Stimulated activated CD8-positive, alpha-beta memory T cell treated with anti-CD3 and anti-CD28 coated beads, Interleukin-12 subunit alpha, Interleukin-12 subunit beta, amount 100 ng/mL, for 4 hours (primary cell): ENCODE data around the gene PAX9.

Experiments
- DNase-seq: peaks from one replicate; pipeline ENCODE4 v3.0.0-alpha.2; 2020; ENCODE audit warnings: low read depth

PAX9 gene

DNA sequence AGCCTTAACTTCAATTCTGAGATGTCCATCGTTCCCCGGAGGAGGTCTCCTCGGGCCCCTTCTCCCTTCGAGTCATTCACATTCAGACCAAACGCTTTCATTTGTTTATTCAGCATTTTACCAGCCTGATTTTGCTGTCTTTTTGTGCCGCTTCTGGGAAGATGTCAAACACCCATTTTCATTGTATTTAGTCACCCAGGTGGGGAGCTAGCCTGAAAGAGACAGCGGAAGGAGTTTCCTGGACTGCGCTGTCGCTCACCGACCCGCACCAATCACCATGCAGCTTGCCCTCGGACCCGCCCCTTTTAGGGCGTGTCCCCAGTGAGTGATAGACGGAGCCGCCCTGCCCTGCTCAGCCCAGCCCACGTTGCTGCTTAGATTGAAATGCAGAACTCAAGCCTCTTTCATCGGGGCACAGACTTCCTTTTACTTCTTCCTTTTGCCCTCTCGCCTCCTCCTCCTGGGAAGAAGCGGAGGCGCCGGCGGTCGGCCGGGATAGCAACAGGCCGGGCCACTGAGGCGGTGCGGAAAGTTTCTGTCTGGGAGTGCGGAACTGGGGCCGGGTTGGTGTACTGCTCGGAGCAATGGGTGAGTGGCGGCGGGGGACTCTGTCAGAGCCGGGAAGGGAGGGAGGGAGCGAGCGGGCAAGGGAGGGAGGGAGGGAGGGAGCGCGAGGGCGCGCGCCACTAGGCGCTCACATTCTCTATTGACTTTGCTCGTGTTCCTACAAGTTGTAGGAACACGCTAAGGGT, at the start of gene PAX9:
TSS of gene PAX9 (plus strand) at position 355 of the 752 bp plus-strand sequence. CDS start at position 585, 230 bp downstream.
- DNase-seq: no peak

DNA sequence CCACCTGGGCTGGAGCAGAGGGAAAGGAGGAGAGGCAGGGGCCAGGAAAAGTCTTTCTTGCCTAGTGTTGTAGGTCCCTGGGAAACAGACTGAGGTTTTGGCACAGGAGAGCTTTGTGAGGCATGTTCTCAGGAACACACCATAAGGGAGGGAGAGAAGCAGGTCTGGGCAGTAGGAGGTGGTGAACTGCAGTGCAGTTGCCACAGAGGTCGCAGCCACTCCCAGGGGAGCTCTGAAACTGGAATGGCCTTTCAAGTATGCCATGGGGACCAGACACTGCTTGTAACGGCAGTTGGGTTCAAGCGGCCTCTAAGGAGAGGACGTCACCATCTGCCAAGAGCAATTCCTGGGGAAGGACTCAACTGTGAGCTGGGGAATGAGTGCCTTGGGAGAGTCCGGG, 43.8 kb upstream of the PAX9 start:
- DNase-seq: no peak

DNA sequence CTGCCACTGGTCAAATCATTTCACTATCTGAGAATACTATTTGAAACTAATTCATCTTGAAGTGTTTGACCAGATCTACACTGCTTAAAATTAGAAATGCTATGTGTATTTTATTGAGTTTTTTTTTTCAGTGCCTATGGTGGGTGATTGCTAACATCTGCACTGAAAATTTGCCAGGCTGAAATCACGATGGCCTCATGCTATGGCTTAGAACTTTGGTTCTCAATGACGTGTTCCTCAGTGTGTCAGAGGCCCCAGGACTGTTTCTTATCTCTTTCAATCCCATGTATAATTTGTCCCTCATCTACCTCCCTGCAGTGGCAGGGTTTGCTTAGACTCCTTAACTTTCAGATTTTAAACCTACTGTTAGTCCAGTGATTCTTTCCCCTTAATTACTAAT, 43.0 kb upstream of the PAX9 start:
- no peak for DNase-seq

DNA sequence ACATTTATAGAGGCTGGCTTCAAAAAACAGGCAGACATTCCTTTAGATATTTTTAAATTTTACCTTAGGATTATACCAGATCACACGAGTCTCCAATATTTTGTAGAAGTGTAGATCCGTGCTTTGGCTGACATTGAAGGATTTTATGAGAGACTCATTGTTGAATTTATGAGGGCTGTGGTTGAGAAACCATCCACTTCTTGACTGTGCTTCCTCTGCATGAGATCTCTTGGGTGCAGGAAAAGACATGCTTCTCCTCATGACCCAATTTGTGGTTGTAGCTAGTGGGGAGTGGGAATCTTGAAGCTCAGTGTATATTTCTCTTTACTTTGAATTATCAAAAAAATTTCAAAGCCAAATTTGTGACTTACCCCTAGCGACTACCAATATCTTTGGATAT, 42.5 kb upstream of the PAX9 start:
- DNase-seq: no peak

DNA sequence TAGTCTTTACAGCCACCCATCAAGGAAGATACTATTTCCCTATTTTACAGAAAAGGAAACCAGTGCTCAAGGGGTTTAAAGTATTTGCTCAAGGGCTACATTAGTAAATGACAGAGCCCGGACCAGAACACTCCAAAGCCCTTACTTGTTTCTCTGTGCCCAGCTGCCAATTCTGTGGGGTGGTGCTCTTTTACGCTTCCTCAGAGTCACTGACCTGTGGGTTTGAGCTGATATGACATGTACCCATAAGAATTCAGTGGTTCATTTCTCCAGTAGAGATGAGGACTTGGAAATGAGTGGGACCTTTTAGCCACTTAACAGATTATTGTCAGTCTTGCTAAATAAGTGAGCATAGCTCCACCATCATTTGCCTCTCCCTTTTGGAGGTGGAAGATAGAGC, 41.8 kb upstream of the PAX9 start:
- no peak for DNase-seq

DNA sequence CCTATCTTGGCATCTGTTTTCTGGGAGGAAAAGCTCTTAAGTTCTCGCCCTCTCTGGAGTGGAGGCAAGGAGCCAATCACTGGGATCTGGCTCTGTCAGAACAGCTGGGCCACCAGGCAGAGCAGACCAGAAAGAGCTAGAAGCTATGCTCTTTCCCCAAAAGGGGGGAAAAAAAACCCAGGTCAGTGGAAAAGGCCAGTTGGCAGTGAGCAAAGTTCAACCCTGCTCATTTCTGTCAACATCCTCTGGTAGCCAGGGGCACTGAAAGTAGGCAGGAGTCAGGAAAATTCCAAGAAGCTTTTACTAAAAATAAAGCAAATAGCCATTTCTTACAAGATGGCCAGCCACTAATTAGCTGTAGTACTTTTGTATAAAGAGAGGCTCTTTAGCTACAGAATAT, 36.6 kb upstream of the PAX9 start:
- DNase-seq: no peak

DNA sequence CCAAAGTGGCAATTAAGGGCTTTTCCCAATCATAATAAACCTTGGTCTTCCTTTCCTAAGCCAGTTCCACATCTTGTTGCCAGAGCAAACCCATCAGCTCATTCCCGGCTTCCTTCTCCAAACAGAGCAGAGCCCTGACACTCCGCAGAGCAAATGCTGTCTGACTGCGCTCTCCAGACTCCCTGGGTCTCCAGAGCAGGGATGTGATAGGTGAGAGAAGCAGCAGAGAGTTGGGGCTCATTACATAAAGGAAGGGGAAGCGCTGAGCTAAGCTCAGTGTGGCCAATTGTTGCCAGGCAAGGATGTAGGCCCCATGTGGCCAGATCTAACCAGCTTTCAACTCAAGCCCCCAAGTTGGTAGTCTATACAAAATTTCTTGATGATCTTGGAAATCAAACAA, 36.2 kb upstream of the PAX9 start:
- no peak for DNase-seq

DNA sequence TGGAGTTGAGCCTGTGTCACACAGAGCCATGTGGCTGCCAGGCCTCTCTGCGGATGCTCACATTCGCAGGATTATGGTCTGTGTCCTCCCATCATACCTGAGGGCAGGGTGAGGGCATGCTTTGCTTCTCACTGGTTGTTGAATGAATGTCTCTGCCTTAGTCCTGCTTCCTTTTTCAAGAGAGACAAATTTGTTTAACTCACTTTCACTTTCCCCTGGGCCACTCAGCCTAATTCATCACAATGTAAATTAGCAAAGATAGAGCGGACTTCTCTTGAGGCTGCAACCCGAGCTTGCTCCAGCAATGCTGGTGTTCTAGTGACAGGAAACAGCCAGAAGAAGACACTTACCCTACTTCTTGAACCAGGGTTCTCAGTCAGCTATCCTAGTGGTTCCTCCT, 35.5 kb upstream of the PAX9 start:
- no peak for DNase-seq

DNA sequence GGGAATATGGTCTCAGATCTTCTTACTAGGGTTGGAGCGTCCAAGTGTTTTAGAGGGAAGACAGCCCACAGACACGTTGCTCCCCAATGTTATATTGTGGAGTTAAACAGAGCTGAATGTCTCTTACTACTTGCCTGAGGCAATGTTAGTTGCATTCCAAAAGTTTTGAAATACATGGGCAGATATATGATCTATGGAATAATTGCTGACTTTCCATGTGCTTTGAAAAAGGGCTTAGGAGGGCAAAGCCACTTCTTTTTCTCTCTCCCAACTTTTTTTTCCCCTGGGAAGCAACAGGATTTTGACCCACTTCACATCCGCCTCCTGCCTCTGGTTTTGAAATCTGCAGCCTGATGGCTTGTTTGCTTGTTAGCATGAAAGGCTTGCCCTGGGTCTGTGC, 33.7 kb upstream of the PAX9 start:
- no peak for DNase-seq

DNA sequence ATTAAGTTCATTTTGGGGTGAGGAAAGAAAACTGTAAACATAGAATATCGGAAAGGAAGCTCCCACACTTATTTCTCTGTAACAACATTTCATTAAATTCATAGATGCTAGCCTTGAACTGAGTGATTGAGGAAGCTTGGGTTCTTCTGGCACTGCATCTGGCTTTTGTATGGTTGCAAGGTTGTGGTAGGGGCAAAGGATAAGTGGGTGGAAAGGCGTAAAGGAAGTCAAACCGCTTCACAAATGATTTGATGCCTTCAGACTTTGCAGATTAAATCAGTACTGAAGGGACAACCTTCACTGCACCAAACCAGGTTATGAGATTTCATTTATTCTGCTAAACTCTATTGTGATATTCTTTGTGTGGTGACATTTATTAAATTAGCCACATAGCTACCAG, 28.1 kb upstream of the PAX9 start:
- DNase-seq: no peak

DNA sequence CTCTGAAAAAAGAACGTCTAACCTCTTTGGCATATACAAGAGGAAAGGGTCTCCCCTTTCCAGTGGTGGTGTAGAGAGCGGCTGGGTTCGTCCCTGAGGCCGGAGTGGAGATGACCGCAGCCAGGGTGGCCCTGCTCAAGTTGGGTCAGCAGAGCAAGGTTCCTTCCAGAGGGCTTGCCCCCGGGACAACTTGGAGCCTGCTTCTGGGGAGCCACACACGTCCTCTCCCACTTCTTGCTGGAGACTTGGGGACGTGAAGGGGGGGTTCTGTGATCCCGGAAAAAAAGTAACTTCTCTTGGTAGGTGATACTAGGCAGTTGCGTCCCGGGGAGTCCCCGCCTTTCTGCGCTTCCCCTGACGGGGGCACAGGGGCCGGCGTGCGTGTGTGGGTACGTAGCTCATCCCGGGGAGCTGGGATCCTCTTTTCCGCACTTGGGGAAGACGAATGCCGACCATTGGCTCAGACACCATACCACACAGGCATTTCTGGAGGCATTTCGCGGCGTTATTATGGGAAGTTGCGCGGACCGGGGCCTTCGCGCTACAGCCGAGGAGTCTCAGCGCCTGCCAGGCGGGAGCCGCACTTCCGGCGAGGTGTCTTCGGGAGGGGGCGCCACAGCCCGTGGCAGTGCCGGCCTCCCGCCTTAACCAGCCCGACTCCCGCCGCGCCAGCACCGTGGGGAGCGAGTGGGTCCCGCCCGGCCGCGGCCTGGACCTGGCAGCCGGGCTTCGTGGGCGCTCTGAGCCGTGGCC, 14.8 kb upstream of the PAX9 start:
- no peak for DNase-seq

DNA sequence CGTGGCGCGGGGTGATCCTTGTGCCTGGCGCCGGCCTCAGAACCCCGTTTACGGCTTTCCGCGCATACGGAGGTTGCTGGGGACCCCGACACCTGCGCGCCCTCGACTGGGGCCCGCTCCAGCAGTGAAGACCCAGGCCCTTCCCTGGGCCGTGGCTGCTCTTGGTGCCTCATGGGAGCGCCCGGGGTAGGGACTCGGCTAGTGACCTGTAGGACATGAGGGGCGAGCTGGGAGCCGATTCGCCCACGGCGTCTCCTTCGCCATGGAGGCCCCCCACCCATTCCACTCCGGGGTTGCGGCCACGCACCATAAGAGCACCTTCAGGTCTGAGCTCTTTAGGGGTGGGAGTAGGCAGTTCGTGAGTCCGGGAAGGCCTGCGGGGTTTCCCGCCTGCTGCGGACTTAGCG, 14.2 kb upstream of the PAX9 start:
- no peak for DNase-seq

DNA sequence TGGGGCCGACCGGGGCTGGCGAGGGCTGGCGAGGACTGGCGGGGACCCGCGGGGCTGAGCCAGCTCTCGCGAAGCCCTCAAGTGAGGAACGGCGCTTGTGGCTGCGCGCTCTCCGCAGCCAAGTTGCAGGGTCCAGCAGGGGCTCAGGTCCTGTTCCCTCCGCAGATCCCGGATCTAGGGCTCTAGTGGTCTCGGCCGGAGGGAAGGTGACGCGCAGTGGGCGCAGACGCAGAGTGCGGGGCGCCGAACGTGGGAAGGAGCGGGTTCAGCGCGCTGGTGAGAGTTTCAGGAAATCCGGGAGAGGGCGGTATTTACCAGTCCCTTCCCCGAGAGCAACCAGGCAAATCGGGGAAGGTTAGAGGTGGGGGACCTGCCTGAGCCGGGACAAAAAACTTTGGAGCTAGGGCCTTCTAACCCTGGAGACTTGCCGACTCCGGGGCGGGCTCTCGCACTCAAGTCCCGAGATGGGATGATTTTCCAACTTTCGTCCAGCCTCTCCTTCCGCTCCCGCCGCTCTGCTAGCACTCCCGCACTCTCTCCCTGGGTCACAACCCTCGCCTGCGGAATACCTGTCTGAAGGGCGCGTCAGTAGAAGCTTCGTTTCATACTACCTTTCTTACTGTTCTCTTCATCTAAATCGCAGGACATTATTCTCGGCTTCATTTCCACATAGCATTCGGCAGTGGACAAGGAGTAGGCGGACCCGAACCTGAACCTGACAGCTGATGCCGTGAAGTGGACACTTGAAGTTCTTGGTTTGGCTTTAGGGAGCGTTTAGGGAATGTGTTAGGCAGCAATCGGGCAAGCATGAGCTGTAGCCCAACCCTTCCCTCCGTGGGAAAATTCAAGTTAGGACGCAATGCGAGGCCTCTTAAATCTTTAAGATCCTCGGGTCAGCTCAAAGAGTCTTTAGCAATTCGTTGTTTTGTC, 13.6 kb upstream of the PAX9 start:
- DNase-seq: no peak

DNA sequence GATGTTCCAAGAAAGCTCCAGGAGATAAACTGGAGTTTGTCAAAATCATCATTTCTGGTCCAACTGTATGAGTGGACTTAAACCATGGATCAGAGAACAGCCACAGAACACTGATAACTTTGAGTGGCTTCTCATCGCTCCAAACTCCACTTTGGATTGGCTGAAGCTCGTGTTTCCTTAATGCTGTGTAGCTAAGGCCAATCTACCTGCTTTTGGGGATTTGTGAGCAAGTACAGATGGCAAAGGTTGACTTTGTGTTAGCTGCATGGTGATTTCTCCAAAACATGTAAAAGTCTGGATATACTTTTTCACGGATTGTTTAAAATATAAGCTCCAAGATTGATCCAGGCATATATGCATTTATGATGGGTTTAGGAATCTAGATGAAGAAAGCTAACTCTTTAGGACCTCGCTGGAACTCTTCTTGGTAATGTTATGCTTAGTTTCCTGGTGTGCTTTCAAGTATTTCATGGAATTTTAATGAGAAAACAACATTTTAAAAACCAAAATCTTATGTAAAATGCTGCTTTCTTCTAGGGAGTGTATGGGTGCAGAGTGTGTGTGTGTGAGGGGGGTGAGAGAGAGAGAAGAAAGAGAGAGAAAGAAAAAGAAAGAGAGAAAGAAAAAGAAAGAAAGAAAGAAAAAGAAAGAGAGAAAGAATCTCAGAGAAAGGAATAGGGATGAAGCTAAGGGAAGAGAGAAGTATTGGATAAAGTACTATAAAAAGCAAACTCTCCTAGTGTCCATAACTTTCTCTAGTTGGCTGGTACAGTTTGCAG, 11.6 kb upstream of the PAX9 start:
- no peak for DNase-seq

DNA sequence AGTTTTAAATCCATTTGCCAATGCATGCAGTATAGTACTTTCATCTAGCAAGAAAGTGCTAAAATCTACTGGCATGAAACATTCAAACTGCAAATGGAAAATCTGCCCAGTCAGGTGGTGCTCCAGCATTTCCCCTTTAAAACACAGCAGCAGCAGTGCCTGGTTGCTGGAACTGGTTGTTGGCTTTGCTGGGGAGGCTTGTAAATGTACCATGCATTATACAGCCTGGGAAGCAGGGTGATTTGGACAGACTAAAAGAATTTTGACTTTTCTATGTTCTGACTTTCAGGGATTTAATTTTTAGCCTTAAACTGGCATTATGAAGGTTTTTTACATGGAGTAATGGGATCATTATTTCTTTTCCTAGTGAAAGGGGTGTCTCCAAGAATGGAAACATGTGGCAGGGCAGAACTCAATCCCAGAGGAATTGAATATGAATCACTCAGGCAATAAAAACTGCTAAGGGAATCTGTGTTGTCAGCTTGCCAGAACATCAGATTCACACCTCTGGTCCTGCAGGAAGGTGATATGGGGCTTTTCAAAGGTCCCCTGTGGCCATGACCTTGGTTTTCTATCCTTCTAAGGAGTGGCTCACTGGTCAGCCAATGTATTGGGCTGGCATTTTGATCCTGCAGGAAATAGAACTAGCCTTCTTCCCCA, 9.0 kb upstream of the PAX9 start:
- no peak for DNase-seq

DNA sequence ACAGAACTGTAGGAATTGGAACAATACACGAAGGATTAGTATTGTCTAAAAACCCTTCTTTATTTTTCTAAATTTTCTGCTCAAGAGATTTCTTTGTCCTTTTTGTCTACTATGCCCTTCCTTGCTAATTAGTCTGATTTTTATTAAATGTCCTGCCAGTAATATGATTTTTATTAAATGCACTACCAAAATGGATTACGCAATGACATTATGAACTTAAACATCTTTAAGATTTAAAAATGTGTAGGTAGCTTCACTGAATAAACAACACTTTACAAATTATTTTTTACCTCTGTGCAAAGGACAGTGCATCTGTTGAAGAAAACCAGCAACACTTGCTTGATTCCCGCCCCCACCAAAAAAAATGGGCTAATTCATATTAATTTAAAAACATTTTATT, 8.2 kb upstream of the PAX9 start:
- no peak for DNase-seq

DNA sequence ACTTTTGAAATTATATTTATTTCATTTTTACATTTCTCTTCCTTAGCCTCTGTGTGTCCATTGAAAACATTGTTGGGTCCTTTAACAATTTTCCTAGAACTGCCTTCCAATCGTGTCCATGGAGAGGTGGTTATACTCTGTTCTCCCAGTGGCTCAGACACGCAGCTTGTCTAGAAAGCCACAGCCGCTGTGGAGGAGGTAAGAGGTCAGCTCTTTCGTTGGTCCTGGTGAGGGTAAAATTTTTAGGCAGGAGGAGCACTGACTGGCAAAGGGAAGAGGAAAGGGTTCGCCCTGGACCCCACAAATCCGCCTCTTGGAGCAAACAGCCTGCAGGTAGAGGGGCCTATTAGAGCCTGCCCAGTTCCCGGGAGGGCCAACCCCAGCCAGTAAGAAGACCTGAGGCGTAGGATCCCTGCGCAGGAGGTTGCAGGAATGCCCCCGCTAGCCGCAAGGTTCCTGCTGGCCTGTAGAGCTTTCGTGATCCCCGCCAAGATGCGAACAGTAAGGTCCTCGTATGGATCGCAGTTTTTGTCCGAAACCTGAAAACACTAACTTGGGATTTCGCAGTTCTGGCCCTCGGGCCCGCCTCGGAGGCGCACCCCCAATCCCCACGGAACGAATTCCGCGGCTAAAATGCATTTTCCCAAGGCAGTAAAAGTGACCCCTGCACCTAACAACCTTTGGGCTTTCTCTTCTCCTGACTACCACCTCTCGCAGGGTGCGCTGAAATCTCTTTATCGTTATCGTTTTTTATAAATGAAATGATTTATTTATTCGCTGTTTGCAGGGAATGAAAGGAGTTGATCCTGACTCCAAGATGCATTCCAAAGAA, 7.5 kb upstream of the PAX9 start:
- DNase-seq: no peak

DNA sequence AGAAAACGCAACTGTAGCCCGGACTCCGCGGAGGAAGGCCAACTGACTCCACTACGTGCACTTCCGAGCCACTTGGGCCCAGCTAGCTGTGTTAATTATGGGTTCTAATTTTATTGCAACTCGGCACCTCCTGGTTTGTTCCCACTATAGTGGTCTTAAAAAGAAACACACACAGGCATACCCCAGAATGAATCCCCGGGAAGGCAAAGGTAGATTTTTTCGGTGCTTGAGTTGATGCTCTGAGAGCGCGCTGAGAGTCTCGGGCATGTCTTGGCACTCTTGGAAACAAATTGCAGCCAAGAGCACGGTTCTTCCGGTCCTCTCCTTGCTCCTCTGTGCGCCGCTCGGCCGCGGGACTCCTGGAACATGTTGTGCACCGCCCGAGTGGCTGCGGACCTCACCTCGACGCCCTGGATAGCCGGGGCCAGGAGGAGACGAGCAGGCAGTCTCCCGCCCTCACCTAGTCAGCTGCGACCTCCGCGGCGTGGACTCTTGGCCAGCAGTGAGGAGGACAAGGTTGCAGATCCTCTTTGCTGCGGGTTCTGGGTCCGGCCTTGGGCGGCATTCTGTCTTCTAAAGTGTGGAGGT, 6.8 kb upstream of the PAX9 start:
- no peak for DNase-seq

DNA sequence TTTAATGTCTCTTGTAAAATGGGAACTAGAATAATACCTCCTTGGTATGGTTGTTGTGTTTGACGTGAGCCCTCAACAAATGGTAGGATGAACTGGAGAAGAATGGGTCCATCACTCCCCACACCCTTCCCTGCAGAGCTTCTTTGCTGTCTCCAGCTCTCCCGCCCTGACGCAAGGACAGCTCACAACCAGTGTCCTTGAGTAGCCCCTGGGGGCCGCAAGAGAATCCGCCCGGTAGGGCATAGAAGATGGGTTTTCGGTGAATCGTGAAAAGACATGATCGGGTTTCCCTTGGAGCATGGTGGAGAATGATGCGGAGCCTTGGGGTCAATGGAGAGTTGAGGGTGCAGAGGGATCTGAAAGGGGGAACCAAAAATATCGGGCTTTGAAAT, 6.1 kb upstream of the PAX9 start:
- DNase-seq: no peak
